ENCODE data around the gene PIGU. TPM values are rescaled to one million over a fixed set of nuclear protein-coding genes. Genes with fewer than 3 reads are reported as not detected.

PIGU gene
- polyA plus RNA-seq, 1 donor from 2014 or later = 35.8 TPM

GRCh38 chr20:34622821-34623451, 54.0 kb downstream of the PIGU start:
- H3K27ac ChIP-seq (ENCODE audit: low read length) = no peak overlapping the region
- no peaks in the 10 kb centered on the region for H3K9me3 ChIP-seq (ENCODE audit: low read length)
- H2AFZ ChIP-seq (ENCODE audit: low read depth, low read length) = no peak overlapping the region
- no peaks in the 10 kb centered on the region for H3K79me2 ChIP-seq (replicated peaks; ENCODE audit: insufficient read depth, low read length)
- no peaks in the 10 kb centered on the region for H3F3A ChIP-seq (ENCODE audit: insufficient read depth, low read length, poor library complexity, severe bottlenecking)
- no peaks in the 10 kb centered on the region for H3K27me3 ChIP-seq (ENCODE audit: insufficient read depth, low read depth, low read length)
- peaks cover 10% of the 10 kb centered on the region for H3K36me3 ChIP-seq (ENCODE audit: insufficient read depth, low read length)
- no peak for TF ChIP-seq RAD21 (conservative IDR thresholded peaks at IDR 0.05)
- TF ChIP-seq TAF1 (IDR thresholded peaks at IDR 0.05; ENCODE audit: low read depth) = no peak
- TF ChIP-seq EP300 (conservative IDR thresholded peaks at IDR 0.05; ENCODE audit: poor library complexity, severe bottlenecking) = no peak
- TF ChIP-seq CTCF (IDR thresholded peaks at IDR 0.05; ENCODE audit: poor library complexity, severe bottlenecking) = no peak
- TF ChIP-seq POLR2AphosphoS5 (IDR thresholded peaks at IDR 0.05) = no peak
- TF ChIP-seq MXI1 (conservative IDR thresholded peaks at IDR 0.05; ENCODE audit: poor library complexity, severe bottlenecking) = no peak
- TF ChIP-seq, protein P1, sequence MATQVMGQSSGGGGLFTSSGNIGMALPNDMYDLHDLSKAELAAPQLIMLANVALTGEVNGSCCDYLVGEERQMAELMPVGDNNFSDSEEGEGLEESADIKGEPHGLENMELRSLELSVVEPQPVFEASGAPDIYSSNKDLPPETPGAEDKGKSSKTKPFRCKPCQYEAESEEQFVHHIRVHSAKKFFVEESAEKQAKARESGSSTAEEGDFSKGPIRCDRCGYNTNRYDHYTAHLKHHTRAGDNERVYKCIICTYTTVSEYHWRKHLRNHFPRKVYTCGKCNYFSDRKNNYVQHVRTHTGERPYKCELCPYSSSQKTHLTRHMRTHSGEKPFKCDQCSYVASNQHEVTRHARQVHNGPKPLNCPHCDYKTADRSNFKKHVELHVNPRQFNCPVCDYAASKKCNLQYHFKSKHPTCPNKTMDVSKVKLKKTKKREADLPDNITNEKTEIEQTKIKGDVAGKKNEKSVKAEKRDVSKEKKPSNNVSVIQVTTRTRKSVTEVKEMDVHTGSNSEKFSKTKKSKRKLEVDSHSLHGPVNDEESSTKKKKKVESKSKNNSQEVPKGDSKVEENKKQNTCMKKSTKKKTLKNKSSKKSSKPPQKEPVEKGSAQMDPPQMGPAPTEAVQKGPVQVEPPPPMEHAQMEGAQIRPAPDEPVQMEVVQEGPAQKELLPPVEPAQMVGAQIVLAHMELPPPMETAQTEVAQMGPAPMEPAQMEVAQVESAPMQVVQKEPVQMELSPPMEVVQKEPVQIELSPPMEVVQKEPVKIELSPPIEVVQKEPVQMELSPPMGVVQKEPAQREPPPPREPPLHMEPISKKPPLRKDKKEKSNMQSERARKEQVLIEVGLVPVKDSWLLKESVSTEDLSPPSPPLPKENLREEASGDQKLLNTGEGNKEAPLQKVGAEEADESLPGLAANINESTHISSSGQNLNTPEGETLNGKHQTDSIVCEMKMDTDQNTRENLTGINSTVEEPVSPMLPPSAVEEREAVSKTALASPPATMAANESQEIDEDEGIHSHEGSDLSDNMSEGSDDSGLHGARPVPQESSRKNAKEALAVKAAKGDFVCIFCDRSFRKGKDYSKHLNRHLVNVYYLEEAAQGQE (IDR thresholded peaks at IDR 0.05; ENCODE audit: borderline replicate concordance) = no peak
- TF ChIP-seq SMC3 (conservative IDR thresholded peaks at IDR 0.05; ENCODE audit: poor library complexity) = no peak
- TF ChIP-seq EZH2 (IDR thresholded peaks at IDR 0.05; ENCODE audit: borderline replicate concordance, insufficient read depth, low read length, poor library complexity, severe bottlenecking) = no peak
- no peak overlapping the region for H3K9ac ChIP-seq (ENCODE audit: low read length)
- no peaks in the 10 kb centered on the region for H3K9me2 ChIP-seq (ENCODE audit: insufficient read depth, low read length)
- no peak overlapping the region for H3K4me3 ChIP-seq (ENCODE audit: low read length)
- no peak overlapping the region for H3K4me2 ChIP-seq (ENCODE audit: low read length)
- H4K20me1 ChIP-seq (ENCODE audit: insufficient read depth) = no peaks in the 10 kb centered on the region

DNA sequence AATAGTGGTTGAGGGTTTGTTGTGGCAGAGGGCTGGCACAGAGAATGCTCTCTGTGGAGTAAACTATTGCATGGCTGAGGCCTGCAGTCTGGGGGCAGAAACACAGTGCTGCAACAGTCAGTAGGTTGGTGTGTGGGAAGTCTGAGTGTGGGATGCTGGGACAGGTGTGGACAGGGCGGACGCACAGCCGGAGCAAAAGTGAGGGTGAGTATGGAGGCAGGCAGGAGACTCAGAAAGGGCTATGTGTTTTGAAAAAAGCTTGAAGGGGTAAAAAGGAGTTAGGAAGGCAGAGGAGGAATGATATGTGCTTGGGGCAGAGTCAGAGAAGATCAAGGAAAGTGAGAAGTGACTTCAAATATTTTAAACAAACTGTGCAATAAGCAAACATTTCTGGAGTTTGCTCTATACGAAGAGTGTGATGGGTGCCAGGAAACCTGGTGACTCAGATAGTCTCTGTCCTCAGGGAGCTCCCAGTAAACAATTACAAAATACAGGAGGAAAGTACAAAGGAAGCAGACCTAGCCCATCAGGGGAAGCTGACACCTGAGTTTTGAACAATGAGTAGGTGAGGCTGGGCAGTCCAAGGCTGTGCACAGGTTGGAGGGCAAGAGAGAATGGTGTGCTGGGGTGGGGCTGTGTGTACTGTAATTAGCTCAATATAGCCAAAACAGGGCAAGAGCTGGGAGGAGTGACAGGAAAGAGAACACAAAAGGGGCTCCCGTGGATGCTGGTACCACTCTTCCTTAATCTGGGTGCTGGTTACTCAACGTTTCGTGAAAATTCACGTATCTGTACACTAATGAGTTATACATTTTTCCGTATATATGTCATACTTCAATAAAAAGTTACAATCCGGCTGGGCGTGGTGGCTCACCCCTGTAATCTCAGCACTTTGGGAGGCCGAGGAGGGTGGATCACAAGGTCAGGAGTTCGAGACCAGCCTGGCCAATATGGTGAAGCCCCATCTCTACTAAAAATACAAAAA, 55.2 kb downstream of the PIGU start:
- Histone ChIP-seq H3K9me2 (ENCODE audit: insufficient read depth, low read length) (no peaks in the 10 kb centered on the region), H3K9ac (ENCODE audit: low read length) (no peak overlapping the region), H3K4me3 (ENCODE audit: low read length) (no peak overlapping the region), H3K36me3 (ENCODE audit: insufficient read depth, low read length) (peaks cover 10% of the 10 kb centered on the region), H4K20me1 (ENCODE audit: insufficient read depth) (no peaks in the 10 kb centered on the region), H2AFZ (ENCODE audit: low read depth, low read length) (no peak overlapping the region), H3K79me2 (replicated peaks; ENCODE audit: insufficient read depth, low read length) (no peaks in the 10 kb centered on the region), H3K9me3 (ENCODE audit: low read length) (no peaks in the 10 kb centered on the region), H3K4me2 (ENCODE audit: low read length) (no peak overlapping the region), H3K27ac (ENCODE audit: low read length) (no peak overlapping the region), H3F3A (ENCODE audit: insufficient read depth, low read length, poor library complexity, severe bottlenecking) (no peaks in the 10 kb centered on the region), H3K27me3 (ENCODE audit: insufficient read depth, low read depth, low read length) (no peaks in the 10 kb centered on the region)
- TF ChIP-seq CTCF (IDR thresholded peaks at IDR 0.05; ENCODE audit: poor library complexity, severe bottlenecking) (no peak), SMC3 (conservative IDR thresholded peaks at IDR 0.05; ENCODE audit: poor library complexity) (no peak), EP300 (conservative IDR thresholded peaks at IDR 0.05; ENCODE audit: poor library complexity, severe bottlenecking) (no peak), EZH2 (IDR thresholded peaks at IDR 0.05; ENCODE audit: borderline replicate concordance, insufficient read depth, low read length, poor library complexity, severe bottlenecking) (no peak), TAF1 (IDR thresholded peaks at IDR 0.05; ENCODE audit: low read depth) (no peak), POLR2AphosphoS5 (IDR thresholded peaks at IDR 0.05) (no peak), RAD21 (conservative IDR thresholded peaks at IDR 0.05) (no peak), MXI1 (conservative IDR thresholded peaks at IDR 0.05; ENCODE audit: poor library complexity, severe bottlenecking) (no peak)
- TF ChIP-seq, protein P1 (IDR thresholded peaks at IDR 0.05; ENCODE audit: borderline replicate concordance) = no peak
